ENCODE measurements around the gene RAD51B.
"Not testable (repeated sequence)": the region's sequence is repeated elsewhere in the genome, so short reads cannot be mapped to it uniquely, and the experiment has no call there.

RAD51B gene

GRCh38 chr14:67987606-67988005 is 168.0 kb downstream of the RAD51B start:
- DNase-seq = no peak

DNA sequence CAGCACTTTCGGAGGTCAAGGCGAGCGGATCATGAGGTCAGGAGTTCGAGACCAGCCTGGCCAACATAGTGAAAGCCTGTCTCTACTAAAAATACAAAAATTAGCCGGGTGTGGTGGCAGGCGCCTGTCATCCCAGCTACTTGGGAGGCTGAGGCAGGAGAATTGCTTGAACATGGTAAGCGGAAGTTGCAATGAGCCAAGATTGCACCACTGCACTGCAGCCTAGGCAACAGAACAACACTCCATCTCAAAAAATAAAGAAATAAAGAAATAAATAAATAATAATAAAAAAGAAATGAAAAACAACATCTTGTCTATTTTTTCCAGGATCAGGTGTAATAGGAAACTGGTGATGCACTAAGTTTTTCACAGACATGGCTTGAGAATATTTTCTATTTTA is 168.6 kb downstream of the RAD51B start:
- DNase-seq = not testable (repeated sequence)

DNA sequence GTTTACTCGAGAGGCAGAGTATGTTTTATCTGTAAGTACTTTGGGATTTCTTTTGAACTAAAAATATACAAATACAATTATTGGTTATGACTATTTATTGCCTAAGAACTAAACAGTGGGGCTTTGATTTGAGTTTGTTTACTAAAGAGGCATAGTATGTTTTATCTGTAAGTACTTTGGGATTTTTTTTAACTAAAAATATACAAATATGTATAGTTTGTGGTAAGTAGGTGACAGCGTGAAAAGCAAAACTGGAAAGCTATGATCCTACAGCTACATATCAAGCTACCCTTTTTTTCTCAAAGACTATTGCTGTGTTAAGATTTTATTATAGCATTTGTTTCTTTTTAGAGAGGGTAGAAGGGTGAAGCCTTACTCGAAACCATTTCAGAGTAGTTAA is 171.0 kb downstream of the RAD51B start:
- DNase-seq = no peak

- DNase-seq = no peak
Observed at GRCh38 chr14:67994531-67994930, 175.0 kb downstream of the RAD51B start.

DNA sequence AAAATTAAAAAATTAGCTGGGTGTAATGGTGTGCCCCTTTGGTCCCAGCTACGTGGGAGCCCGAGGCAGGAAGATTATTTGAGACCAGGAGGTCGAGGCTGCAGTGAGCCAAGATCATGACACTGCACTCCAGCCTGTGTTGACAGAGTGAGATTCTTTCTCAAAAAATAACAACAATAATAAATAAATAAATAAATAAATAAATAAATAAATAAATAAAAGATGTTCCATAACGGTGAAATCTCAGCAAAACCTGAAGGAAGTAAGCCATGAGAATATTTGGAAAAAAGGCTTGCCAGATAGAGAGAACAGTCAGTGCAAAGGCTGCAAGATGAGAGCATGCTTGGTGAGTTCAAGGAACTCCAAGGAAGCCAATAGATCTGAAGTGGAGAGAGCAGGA is 176.7 kb downstream of the RAD51B start:
- DNase-seq = no peak

DNA sequence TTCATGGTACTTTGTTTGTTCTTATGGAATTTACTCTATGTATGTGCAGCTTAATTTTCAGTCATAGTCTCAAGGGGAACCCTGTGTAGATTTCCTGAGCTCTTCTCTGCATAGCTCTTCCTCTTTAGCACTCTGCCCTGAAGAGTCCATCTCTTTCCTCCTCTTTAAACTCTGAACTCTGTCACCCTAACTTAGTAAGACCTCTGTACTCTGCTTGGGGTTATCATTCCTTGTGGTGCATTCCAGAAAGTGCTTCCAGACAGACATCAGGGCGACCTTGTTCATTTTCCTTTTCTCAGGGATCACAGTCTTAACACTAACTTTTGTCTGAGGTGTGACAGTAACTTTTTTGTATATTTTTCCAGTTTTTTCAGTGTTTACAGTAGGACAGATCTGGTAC is 179.3 kb downstream of the RAD51B start:
- DNase-seq = no peak

DNA sequence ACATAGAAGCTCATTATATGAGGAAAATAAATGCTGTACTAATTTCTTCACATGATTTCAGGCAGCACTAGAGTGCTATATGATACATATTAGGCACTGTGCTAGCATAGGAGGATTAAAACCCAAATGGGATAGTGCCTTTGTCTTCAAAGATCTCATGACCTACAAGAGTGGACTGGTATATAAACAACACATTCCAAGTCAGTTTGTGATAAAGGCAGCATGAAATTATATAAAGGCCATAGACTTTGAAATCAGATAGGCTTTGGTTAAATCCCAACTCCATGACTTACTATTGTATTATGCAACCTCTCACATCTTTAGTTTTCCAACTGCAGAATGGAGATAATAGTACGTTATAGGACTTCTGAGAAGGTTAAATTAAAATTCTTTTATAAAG is 179.7 kb downstream of the RAD51B start:
- no peak for DNase-seq

GRCh38 chr14:67999705-68000384 is 180.3 kb downstream of the RAD51B start:
- no peak for DNase-seq

DNA sequence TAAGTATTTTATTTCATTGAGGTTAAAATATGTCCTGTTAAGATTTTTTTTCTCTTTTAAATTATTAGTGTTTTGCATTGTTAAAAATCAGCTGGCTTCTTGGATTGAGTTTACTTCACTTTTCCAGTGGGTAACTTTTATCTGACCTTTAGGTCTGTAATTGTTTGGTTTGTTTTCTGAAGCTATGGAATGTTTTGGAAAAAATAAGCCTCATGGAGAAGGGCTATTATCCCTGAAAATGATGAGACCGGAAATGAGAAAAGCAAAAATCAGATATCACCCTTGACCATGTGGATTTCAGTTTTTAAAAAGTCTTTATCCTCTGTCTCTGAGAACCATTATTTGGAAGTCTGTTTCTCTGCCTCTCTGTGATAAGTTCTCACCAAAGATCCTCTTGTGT is 180.9 kb downstream of the RAD51B start:
- no peak for DNase-seq

GRCh38 chr14:68008491-68008890 is 188.9 kb downstream of the RAD51B start:
- no peak for DNase-seq

DNA sequence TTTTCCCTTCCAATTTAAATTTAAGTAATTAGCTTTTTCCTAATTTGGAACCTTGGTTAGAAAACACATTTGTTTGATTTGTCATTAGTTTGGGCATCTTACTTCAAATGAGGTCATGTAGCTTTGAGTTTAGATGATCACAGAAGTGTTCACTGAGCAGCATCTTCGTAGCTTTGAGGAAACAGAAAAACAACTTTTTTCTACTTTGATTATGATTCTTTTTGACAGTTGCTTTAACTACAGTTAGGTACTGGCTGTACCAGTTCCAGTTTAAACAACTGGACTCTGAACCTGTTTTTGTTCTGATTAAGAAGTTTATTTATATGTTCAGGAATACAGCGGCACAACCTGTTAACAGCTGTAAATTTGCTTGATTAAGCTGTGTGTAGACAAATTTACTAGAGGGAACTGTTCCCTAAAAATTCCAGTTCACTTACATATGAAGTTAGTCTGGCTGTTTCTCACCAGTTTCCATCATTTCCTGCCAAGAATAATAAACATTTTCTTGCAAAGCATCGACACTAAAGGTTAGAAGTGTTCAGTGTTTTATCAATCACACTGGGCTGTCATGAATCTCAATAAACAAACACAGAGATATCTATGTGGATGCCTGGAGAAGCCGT is 191.9 kb downstream of the RAD51B start:
- no peak for DNase-seq

DNA sequence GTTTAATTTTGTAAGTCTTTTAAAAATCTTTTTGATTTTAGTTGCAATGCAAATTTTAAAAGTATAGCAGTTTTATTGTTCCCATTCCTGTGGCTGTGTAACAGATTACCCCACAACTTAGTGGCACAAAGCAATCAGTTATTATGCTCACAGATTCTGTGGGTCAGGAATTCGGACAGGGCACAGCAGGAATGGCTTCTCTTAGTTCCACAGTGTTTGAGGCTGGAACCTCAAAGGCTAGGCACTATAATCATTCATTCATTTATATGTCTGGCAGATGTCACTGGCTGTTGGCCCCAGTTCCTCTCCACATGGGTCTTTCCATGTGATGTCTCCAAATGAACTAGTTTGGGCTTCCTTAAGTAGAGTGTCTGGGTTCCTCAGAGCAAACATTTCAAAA is 193.3 kb downstream of the RAD51B start:
- no peak for DNase-seq

DNA sequence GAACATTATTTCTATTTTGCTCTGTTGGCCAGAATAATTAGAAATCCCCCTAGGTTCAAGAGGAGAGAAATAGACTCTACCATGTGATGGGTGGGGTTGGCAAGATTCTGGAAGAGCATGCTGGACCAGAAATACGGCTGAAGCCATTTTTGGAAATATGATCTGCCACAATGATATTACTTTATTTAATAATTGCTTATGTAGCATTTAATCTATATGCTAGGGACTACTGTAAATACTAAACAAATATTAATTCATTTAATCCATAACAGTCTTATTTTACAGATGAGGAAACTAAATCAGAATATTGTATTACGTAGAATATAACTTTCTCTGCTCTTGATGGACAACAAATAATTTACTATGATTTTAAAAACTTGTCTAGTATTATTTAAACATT is 193.7 kb downstream of the RAD51B start:
- DNase-seq = no peak

- DNase-seq = no peak
Observed at GRCh38 chr14:68014771-68015170, 195.2 kb downstream of the RAD51B start.

- no peak for DNase-seq
Observed at GRCh38 chr14:68015356-68016254, 196.0 kb downstream of the RAD51B start.

- no peak for DNase-seq
Observed at GRCh38 chr14:68016255-68016914, 196.8 kb downstream of the RAD51B start.

DNA sequence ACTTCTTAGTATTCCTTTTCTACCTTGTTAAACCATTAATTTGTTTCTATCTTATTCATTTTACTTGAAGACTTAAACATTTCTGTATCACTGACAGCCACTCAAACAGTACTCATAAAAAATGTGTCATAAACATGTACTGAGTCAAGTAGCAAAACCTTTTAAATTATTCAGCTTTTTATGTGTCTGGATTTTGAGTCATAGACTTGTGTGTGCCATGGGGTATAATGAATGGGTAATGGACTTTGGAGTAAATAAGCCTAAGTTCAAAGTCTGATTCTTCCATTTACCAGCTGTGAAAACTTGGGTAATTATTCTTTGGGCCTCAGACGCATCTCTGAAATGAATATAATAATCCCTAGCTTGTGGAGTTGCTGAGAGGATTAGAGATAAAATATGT is 199.0 kb downstream of the RAD51B start:
- DNase-seq = no peak

DNA sequence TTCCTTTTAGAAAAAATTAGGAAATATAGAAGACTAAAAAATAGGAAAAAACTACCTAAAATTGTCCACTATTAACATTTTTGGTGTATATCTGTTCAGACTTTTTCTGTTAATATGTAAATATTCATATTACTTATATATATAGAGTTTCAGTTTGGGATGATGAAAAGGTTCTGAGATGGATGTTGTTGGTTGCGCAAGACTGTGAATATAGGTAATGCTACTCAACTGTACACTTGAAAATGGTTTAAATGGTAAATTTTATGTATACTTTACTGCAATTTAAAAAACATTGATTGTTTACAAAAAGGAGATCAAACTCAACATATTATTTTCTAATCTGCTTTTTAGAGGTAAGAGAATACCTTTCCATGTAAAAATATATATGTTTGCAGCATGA is 200.9 kb downstream of the RAD51B start:
- no peak for DNase-seq

DNA sequence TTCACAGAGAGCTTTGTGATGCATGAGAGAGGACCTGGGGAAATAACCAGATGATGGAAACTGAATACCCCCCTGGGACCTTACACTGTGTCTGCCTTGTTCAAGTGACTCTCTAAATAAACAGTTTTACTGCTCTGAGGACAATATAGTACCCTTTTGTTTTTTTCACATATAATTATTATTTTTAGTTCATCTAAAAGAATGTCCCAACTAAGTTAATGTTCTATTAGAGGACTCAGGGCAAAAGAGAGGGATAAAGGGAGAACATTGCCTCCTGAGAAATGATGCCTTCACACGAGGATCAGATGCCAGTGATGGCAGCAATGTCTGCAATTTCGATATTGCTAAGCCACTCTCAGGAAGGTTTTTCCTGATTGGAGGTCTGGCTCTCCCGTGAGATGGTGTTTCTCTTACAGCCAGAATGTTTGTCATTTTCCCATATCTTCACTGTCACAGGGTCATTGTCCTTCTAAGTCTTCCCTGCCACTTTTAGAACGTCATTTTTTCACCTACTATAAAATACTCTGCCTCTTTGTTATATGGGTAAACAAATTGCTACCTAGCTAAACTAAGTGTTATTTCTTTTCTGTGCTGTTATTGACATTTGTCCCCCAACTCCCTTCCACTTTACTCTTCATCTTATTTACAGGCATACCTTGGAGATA is 201.6 kb downstream of the RAD51B start:
- no peak for DNase-seq

GRCh38 chr14:68027276-68027675 is 207.7 kb downstream of the RAD51B start:
- no peak for DNase-seq

DNA sequence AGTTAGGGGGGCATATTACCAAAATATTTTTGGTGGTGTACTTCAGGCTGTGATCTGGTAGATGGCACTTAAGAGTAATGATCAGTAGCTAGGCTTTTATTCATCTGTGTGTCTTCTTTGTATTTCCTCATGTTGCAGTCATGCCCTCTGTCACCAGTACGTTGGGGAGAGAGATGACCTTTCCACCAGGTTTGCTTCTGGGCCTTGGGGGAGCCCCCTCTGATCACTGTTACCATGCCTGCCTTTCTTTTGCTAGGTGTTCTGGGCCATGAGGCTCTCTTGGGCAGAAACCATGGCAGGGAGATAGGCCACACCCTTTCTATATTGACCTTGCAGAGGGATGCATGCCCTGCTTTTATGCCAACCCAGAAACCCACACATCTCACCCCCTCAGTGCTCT is 208.5 kb downstream of the RAD51B start:
- no peak for DNase-seq

GRCh38 chr14:68031011-68031410 is 211.4 kb downstream of the RAD51B start:
- DNase-seq = not testable (repeated sequence)

DNA sequence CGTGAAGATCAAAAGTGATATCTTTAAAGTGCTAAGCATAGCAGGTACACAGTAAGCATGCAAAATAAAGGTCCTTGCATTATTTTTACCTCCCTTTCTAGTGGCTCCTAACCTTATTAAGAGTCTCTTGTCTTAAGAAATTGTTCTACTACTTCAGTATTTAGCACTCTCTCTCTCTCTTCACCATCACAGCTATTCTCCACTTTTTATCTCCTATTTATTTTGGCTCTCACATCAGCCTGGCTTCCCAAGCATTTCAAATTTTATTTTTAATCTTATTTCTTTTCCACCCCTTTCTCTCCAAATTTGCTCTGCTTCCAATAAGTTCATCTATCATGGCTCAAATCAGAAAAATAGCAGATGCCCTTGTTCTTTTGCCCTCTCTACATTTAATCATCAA is 212.6 kb downstream of the RAD51B start:
- no peak for DNase-seq

Data from activated T-cell treated with anti-CD3 and anti-CD28 coated beads for 4 hours (primary cell).